ENCODE data around the gene MAGIX.
A peak's percentile ranks its signal among the peaks of the same experiment; 100 is the strongest.
"Not testable (repeated sequence)": the region's sequence is repeated elsewhere in the genome, so short reads cannot be mapped to it uniquely, and the experiment has no call there.

MAGIX gene

GRCh38 chrX:49162620-49163019, at the start of gene MAGIX:
MAGIX (plus strand) TSS chrX:49162758; CDS start chrX:49162890, 132 bp downstream.
- no peak for DNase-seq

- no peak for DNase-seq
Observed at GRCh38 chrX:49116076-49116475, 46.5 kb upstream of the MAGIX start.

- no peak for DNase-seq
Observed at GRCh38 chrX:49116716-49117115, 45.8 kb upstream of the MAGIX start.

- no peak for DNase-seq
Observed at GRCh38 chrX:49117581-49117980, 45.0 kb upstream of the MAGIX start.

GRCh38 chrX:49120091-49120490, 42.5 kb upstream of the MAGIX start:
- no peak for DNase-seq

GRCh38 chrX:49122499-49122898, 40.1 kb upstream of the MAGIX start:
- DNase-seq, result no peak

GRCh38 chrX:49127742-49128258, 34.8 kb upstream of the MAGIX start:
- not testable (repeated sequence) for DNase-seq

GRCh38 chrX:49129427-49129826, 33.1 kb upstream of the MAGIX start:
- DNase-seq, result peak in 1 of 2 donors; percentile 16

- DNase-seq, result not testable (repeated sequence)
Observed at GRCh38 chrX:49132275-49132674, 30.3 kb upstream of the MAGIX start.

- no peak for DNase-seq
Observed at GRCh38 chrX:49133759-49134158, 28.8 kb upstream of the MAGIX start.

- no peak for DNase-seq
Observed at GRCh38 chrX:49137492-49137891, 25.1 kb upstream of the MAGIX start.

GRCh38 chrX:49139713-49140112, 22.8 kb upstream of the MAGIX start:
- DNase-seq, result no peak

GRCh38 chrX:49142264-49142663, 20.3 kb upstream of the MAGIX start:
- peak in 1 of 2 donors; percentile 28 for DNase-seq

GRCh38 chrX:49143154-49143553, 19.4 kb upstream of the MAGIX start:
- not testable (repeated sequence) for DNase-seq

GRCh38 chrX:49147282-49147681, 15.3 kb upstream of the MAGIX start:
- DNase-seq, result no peak

GRCh38 chrX:49147936-49148335, 14.6 kb upstream of the MAGIX start:
- no peak for DNase-seq

- not testable (repeated sequence) for DNase-seq
Observed at GRCh38 chrX:49148390-49149100, 14.0 kb upstream of the MAGIX start.

GRCh38 chrX:49149291-49149690, 13.3 kb upstream of the MAGIX start:
- not testable (repeated sequence) for DNase-seq

- DNase-seq, result no peak
Observed at GRCh38 chrX:49153467-49153866, 9.1 kb upstream of the MAGIX start.

GRCh38 chrX:49155243-49155899, 7.2 kb upstream of the MAGIX start:
- peak; percentile 50 to 62 for DNase-seq

GRCh38 chrX:49155900-49156837, 6.4 kb upstream of the MAGIX start:
- peak; percentile 89 for DNase-seq

- DNase-seq, result no peak
Observed at GRCh38 chrX:49157194-49157593, 5.4 kb upstream of the MAGIX start.

- DNase-seq, result no peak
Observed at GRCh38 chrX:49160908-49161307, 1.6 kb upstream of the MAGIX start.
